DMS53 (cell line): Measurements from ENCODE around the gene RBM44.

Experiments
- DNase-seq: peaks from one replicate; lab custom pipeline; 2025; lab: John Stamatoyannopoulos, UW

Gene RBM44

DNA sequence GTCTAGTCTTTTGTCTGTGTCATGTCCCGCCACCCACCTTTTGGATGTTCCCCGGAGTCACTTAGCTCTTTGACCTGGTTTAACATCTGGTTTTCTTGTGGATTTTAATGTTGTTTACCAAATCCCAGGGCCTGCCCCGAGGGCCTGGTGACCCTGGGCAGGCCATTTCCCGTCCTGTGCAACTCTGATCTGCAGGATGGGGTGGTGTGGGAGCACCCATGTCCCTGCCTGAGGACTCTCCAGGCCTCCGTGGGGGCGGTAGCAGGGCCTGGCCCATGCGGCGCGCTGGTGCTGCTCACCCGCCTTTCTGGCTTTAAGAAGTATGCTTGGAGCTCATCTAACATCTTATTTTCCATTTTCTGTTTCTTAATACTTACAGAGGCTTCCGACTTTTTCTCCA is 71.5 kb downstream of the RBM44 start:
- no peak for DNase-seq

DNA sequence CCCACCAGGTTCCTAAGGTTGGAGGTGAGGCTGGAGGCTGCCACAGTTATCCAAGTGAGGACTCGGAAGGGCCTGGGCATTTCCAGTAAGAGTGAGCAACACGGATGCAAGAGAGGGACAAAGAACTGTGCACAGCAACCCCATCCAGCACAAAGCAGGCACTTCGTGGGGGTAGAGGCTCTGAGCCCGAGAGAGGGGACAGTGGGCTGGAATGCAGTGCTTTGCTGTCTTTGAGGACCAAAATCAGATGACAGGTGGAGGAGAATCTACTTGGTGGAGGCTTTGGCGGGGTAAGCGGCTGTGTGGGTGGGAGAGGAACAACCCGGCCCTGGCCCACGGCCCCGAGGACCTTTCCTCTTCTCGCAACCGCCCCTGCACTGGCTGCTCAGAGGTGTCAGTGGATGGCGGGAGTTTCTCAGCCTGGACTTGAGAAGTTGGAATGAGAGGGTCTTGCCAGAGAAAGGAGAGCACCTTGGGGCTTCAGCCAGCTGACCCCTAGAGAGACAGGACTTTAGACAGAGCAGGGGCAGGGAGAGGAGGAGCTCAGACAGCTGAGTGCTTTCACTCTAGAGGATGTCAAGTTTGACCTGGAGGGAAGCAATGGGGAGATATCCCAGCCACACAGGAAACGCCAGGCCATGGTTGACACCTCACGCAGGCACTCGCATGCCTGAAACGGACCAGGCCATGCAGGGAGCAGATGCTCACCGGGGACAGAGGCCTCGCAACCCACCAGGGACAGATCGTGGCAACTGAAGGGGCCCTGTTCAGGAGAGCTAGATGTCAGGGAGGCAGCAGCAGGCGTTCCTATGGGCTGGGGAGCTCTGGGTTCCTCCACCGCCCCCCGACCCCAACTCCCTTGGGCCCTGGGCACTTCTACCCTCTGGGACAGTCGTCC is 72.4 kb downstream of the RBM44 start:
- DNase-seq = no peak

DNA sequence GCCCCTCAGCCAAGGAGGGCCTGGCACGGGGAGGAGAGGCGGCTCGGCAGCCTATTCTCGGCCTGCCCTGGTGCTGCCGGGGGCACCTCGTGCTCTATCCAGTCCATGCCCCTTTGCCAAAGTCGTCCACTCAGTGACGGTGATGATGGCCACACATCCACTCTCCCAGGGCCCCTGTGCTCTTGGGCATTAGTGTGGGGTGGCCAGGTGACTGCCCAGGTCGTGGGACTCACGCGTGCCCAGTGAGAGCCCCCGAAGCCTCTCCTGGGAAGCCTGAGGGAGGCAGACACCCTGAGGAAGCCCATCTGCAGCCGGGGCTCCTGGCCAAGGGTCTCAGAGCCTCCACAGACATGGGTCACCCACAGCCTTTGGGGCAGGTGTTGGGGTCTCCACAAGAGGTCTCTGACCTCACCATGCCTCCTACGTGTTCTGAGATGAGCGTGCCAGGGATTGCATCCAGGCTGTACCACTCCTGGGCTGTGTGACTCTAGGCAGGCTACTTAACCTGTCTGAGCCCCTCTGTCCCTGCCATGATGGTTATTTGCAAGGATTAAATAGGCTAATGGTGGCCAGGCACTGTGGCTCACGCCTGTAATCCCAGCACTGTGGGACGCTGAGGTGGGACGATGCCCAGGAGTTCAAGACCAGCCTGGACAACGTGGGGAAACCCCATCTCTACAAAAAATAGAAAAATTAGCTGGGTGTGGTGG is 73.8 kb downstream of the RBM44 start:
- no peak for DNase-seq

DNA sequence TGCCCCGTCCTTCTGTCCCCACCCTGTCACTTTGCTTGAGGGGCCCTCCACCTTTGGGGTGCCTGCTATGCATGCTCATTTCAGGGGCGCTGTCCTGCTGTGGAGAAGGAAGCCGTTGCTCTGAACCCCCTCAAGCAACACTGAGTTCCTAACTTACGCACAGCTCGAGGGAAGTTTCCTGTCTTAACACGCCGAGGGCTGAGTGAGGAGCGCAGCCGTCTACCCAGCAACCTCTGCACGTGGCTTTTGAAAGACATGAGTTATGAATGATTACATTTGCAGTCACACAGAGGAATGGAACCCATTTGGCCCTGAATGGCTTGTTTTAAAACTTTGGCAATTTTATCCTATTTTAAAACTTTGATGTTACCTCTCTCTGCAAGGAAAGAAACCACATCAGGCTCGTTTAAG is 74.8 kb downstream of the RBM44 start:
- DNase-seq = no peak

DNA sequence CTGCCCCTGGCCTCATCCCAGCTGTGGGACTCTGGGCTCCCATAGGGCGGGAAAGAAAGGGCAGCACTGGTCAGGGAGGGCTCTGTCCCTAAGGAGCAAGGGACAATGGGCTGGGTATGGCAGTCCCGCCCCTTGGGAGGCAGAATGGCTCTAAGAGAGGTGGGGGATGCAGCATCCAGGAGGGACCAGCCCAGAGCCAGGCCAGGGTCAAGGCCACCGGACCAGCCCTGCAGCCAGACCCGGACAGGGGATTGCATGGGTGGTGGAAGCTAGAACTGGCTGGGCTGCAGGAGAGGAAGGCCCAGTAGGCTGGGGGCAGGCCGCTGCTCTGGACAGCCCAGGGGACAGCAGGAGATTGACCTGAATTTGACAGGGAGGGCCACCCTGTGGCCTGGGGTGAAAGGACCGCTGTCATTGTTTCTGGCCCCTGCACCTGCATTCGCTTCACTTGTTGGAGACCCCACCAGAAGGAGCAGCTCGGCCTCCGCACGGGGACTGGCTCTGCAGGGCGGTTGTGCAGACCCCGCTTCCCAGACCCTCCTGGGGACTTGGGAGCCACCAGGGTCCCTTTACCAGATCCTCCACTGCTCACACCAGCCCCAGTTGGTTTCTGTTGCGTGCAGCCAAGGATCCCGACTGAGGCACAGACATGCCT is 75.4 kb downstream of the RBM44 start:
- DNase-seq = no peak

DNA sequence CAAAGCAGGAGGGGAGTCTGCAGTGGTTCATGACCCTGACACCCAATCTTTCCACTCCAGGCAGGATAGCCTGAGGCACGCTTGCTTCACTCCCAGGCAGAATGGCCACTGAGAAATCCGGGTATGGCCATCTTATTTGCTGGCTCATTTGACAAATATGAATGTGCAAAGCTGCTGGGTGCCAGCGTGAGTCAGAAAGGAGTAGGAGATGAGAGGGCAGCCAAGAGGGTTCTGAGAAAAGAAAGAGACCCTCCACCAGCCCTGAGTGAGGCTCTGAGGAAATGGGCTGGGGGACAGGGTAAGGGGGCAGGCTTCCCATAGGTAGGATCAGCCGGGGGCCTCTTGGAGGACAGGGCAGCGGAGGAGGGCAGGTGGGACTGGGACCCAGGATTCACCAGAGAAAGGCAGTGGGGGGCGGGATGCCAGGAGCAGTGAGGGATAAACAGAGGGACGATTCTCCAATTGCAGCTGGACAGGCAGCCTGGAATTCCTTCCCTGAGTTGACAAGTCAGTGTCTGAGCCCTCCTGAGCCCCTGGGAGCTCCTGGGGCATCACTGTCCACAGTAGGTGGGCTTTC is 76.1 kb downstream of the RBM44 start:
- no peak for DNase-seq

DNA sequence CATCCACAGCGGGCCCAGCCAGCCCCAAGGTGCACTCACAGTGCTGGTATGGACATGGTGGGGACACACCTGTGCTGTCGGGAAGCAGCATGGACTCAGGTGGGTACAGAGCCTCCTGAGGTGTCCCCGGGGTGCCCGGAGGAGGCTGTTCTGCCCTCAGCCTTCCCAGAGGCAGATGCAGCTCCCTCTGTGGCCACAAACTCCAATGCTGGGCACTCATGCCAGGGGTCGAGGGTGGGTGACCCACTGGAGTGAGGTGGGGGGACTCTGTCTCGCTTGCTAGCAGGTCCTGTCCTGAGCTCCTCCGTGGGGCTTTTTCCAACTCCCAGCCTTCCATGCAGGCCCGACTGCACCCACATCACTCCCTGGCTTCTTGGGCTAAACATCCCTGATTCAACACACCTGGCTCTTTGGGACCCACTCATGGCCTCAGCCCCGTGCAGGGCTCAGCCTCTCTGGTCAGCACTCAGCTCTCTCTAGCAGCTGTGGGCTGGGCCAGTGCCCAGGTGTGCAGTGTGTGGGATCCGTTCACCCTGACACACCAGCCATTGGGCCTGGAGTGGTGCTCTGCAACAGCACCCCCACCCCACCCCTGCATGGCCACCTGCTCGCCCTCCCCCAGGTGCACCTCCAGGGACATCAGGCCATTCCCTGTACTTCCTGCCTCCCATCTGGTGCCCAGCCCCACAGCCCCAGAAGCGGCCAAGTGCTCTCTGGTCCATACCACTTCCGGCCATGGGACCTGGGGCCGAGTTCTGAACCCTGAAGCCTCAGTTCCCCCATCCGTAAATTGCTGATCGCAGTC is 76.9 kb downstream of the RBM44 start:
- DNase-seq = no peak

DNA sequence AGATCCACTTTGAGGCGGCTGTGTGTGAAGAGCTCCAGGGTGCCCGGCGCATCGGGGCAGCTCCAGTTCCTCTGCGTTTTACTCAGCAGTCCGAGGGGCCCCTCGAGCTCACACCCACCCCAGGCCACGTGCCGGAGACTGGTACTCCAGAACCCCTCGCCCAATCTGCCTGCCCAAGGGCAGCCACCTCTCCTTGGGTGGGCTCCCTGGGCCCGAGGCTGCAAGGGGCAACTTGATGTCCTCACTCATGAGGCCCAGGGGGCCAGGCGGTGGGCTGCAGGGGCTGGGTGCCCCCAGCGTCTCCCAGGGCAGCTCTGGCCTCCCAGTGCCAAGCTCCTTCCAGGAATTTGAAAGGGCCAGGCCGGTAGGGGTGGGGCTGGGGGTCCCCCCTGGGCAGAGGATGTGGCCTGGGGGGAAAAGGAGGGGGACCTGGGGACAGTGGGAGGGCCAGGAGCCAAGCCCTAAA is 77.5 kb downstream of the RBM44 start:
- DNase-seq = no peak

DNA sequence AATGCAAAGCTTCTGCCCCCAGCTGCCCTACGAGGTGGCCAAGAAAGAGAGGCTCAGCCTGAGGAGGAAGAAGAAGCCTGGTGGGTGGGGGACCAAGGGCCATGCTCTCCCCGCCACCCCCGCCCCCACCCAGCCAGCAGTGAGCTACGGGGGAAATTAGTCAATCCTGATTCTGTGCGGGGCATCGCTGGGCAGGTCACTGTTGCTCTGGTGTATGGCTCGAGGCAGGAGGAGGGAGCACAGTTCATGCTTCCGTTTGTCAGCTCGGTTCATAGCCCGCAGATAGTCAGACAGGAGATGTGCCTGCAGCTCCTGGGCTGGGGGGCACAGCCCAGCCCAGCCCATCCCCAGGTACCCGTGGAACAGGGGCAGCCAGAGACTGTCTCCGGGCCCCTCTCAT is 78.0 kb downstream of the RBM44 start:
- no peak for DNase-seq

DNA sequence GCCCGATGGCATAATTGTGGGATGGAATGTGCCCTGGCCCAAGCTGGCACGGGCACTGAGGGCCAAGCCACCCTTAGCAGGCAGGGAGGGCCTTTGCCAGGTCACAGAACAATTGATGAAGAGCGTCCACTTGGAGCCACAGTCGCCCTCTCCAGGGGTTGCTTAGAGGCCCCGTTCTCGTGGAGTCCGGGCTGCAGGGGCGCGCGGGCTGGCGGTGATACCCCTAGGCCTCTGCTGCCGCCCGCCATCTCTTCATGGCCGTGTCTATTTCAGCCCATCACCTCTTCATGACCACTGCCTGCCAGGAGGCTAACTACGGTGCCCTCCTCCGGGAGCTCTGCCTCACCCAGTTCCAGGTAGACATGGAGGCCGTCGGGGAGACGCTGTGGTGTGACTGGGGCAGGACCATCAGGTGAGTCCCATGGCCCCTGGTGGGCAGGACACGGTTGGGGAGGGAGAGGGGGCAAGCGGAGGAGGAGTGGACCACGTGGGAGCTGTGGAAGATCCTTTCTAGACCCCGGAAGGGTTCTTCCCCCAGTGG is 78.4 kb downstream of the RBM44 start:
- DNase-seq = no peak

DNA sequence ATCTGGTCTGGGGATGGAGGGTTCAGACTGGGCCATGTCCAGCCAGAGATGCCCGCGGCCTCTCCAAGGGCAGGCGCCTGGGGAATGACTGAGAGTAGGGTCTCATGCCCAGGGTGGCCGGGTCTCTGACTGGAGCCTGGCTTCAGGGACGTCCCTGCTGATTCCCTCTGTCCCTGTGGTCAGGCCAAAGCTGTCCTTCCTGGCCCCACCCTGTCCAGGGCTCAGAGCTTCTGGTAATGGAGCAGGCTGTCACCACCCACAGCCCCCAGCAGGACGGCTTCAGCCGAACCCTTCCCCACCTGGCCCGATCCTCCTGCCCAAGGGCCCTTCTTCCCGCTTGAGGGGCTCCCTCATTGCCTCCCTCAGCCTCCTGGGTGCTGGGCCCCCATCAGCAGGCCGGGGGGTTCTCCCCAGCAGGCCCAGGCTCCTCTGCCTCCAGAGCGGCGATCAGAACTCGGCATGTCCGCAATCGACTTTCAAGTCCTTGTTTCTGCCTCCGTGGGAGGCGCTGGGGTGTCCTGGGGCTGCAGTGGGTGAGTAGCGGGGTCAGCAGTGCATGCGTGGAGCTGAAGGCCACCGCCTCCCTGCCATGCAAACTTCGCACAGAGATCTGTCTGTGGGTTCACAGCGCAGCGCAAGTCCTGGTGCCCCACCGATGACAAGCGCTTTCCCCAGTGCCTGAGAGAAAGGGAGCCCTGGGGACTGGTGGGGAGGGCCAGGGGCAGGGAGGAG is 79.2 kb downstream of the RBM44 start:
- no peak for DNase-seq

DNA sequence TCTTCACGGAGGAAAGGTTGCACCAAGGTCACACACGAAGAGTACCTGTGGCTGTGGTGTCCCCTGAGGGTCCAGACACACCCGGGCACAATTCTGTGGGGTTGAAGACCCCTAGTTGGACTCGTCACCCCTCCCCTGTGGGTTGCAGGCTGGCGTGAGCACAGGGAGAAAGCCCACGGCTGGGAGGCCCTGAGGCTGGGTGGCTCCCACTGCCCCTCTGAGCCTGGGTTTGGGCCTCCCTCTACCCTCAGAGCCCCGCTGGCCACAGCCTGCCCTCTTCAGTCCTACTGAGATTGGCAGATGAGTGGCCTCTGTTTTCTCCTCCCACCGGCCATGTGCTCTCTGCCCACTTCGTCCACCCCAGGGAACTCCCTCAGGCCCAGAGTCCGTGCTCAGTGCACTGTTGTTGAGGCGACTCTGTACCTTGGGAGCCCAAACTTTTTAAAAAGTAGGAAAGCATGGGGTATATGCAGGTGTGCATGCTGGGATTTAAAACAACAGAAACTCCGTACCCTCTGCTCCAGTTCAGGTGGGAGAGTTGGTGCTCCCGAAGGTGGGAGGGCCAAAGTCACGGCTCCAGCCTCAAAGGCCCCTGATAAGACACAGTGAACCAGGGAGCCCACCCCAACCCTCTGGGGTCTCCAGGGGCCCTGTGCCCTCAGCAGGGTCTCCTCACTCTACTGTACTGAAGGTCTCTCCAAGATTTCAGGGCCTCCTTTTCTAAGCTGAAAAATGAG is 79.9 kb downstream of the RBM44 start:
- DNase-seq = no peak

DNA sequence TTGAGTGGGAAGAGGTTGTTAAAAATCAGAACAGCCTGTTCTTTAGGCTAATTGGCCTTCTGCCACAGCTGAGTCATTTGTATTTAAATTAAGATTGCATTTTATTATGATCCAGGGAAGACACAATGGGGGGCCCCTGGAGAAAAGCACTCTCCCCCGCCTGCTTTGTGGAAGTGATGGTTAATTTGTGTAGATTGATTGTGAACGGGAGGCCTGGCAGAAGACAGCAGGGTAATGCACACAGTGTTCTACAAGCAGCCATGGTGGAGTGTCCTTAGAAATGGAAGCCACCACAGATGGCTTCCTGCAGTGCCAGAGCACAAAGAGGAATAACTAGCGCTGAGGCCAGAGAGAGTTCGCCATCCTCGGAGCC is 80.5 kb downstream of the RBM44 start:
- DNase-seq = no peak

DNA sequence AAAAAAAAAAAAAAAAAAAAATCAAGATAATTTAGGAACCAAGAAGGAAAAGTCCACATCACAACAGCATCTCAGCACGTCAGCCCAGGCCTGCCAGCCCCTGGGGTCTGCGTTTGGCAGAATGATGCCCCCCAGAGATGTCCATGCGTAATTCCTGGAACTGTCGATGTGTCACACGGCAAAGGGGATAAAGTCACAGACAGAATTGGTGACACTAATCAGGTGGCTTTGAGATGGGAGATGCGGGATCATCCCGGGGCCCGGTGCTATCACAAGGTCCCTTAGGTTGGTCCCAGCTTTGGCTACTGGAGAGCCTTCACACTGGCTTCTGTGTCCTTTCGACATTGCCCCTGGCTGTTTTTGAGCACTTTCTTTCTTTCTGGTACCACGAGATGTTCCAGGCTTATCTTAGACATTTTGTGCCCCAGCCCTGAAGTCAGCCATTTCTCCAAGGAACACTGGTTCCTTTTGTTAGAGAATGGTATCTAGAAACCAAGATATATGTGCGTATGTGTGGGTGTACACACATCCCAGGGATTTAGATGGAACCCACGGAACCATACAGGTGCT is 81.5 kb downstream of the RBM44 start:
- DNase-seq = no peak

DNA sequence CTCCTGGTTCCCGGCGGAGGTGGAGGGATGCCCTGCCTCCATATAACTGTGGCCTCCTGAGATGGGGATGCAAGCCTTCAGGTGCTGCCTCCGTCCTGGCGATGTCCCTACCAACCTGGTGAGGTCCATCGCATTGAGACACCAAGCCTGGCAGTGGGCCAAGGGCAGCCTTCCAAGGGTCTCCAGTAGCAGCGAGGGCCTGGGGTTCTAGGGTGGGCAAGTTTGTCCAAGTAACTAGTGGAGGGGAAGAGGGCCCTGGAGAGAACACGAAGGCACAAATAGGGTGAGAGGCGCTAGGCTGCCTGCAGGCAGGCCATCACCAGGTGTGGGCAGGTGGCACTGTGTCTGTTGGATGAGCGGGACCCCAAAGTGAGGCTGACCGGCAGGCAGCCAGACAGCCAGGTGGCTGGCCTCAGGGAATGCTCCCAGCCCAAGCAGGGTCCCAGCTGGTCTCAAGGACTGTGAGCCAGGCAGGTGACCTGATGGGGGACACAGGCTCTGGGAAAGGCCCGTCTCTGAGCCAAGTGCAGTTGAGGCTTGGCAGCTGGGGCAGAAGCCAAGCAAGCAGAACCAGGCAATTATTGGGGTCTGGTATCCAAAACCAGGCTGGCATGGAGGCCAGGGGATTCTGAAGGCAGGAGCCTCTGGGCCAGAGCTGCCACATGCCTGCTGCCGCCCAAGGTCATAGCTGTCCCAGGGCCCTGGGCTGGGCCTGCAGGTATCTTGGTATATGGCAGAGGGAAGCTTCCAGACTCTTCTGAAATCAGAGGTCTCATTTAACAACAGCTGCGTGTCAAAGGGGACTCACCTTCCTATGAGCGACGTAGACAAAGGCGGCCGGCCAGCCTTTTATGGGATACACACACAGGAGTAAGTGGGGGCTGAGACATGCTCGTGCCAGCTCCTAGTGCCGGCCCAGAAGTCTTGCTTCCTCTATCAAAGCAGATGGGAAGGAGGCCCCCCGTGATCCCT is 84.2 kb downstream of the RBM44 start:
- DNase-seq = no peak

DNA sequence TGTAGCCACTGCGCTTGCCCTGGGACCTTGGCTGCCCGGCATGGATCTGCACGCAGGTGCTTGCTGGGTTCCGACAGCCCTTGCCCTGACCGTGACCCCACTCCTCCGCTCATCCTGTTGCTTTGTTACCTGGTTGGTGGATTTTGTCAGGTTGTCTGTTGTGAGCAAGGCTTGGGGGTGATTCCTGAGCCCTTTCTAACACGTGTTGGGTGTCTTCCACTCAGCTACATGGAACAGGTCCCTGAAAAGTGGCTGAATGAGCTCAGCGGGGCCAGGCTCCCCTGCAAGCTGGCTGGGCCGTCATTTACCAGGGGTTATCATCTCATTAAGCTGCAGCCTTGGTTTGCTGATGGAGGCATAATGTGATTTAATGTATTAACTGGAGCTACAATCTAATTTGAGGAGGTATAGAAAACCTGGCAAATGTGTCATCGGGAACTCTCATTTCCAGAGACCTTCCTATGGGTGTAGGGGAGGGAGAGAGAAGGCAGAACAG is 85.4 kb downstream of the RBM44 start:
- no peak for DNase-seq

DNA sequence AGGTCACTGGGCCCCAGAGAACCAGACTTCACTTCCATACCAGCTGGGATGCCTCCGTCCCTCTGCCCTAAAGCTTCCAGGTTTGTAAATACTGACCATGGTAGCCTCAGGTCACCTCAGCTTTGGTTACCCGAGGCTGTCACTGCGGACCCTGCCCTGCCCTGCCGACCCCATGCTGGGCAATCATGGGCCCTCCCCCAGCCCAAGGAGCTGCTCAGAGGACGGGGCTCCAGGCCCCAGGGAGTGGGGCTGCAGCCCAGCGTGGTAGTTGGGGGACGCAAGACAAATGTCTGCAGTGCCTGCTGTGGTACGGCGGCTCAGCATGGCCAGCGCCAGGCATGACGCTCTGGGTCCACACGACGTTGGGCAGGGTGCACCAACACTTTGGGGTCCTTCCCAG is 86.1 kb downstream of the RBM44 start:
- no peak for DNase-seq
